Astrocyte (in vitro differentiated cells and primary cell): ENCODE data around the gene AKAP12.

Experiments used
- EZH2 ChIP-seq: IDR thresholded peaks from 2 replicates; pipeline ENCODE4 v1.6.1; 2012; ENCODE audit warnings: mild to moderate bottlenecking, low read length, inconsistent platforms; ENCODE audit not compliant: insufficient read depth
- TF ChIP-seq, protein P1 (sequence below): IDR thresholded peaks from 2 replicates; pipeline ENCODE4 v1.5.1; 2011; ENCODE audit warnings: low read depth, mild to moderate bottlenecking, inconsistent platforms, low read length, moderate library complexity; ENCODE audit not compliant: insufficient read depth

DNA sequence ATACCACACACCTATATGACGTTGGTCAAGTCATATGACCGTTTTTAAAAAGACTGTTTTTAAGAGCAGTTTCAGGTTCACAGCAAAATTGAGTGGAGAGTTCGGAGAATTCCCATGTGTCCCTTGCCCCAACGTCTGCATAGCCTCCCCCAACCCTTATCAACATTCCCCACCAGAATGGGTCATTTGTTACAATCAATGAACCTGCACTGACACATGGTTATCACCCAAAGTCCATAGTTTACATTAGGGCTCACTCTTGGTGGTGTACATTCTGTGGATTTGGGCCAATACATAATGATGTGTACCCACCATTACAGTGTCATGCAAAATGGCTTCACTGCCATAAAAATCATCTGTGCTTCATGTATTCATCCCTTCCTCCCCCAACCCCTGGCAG lies 99.6 kb downstream of the AKAP12 start:
- TF ChIP-seq, protein P1, sequence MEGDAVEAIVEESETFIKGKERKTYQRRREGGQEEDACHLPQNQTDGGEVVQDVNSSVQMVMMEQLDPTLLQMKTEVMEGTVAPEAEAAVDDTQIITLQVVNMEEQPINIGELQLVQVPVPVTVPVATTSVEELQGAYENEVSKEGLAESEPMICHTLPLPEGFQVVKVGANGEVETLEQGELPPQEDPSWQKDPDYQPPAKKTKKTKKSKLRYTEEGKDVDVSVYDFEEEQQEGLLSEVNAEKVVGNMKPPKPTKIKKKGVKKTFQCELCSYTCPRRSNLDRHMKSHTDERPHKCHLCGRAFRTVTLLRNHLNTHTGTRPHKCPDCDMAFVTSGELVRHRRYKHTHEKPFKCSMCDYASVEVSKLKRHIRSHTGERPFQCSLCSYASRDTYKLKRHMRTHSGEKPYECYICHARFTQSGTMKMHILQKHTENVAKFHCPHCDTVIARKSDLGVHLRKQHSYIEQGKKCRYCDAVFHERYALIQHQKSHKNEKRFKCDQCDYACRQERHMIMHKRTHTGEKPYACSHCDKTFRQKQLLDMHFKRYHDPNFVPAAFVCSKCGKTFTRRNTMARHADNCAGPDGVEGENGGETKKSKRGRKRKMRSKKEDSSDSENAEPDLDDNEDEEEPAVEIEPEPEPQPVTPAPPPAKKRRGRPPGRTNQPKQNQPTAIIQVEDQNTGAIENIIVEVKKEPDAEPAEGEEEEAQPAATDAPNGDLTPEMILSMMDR, result no peak
- no peak for TF ChIP-seq EZH2
